A549 (cell line): Measurements from ENCODE around the gene TFAP2C. TPM values are rescaled to one million over a fixed set of nuclear protein-coding genes. Genes with fewer than 3 reads are reported as not detected.

Experiments
- ATAC-seq, 2 experiments: fragments of 200-7000 bp in 1 of 2; fragments of >200 bp in 1 of 2; cut with Nextera tagmentation in 1 of 2; cut with Tn5 transposase in 1 of 2; 3 replicates each; pipeline versions ENCODE4 v1.8.0 to v1.9.1; 2018 to 2020; ENCODE audit warnings: mild to moderate bottlenecking in 1 of 2, moderate library complexity in 1 of 2
- CTCF ChIA-PET: fragments of 300-600 bp; sonication (Branson Sonifier 250); formaldehyde crosslinking; extraction: SDS; loops from one replicate; lab custom pipeline; 2021; ENCODE audit warnings: antibody characterized with exemption, inconsistent platforms; lab: Yijun Ruan, JAX
- POLR2A ChIA-PET: fragments of 350-600 bp; formaldehyde crosslinking; extraction: SDS; loops from one replicate; lab custom pipeline; 2021; ENCODE audit warnings: antibody characterized with exemption, inconsistent platforms; lab: Yijun Ruan, JAX
- DNase-seq, 2 experiments: peaks; one replicate each; pipeline versions ENCODE4 v3.0.0 to v3.0.0-alpha.2; 2011 to 2016; ENCODE audit warnings: low read depth in 1 of 2, low spot score in 1 of 2
- FAIRE-seq: peaks from 2 replicates; lab custom pipeline; 2011; peaks lifted over from hg19 to GRCh38; lab: Jason Lieb, UNC
- H3K27ac ChIP-seq, 2 experiments: fragments of >200 bp; sonication (Bioruptor Twin); formaldehyde crosslinking; 3 replicates each; pipeline ENCODE4 v1.5.1; 2016 to 2017
- H3K4me1 ChIP-seq: fragments of >200 bp; sonication (Bioruptor Twin); formaldehyde crosslinking; 3 replicates; pipeline ENCODE4 v1.6.1; 2016
- H3K4me2 ChIP-seq: fragments of >200 bp; sonication (Bioruptor Twin); formaldehyde crosslinking; 3 replicates; pipeline ENCODE4 v1.6.1; 2016
- H3K4me3 ChIP-seq: fragments of >200 bp; sonication (Bioruptor Twin); formaldehyde crosslinking; 3 replicates; pipeline ENCODE4 v1.5.1; 2016
- H3K9me3 ChIP-seq: fragments of >200 bp; sonication (Bioruptor Twin); formaldehyde crosslinking; 3 replicates; pipeline ENCODE4 v1.6.1; 2016
- ATOH8 ChIP-seq: fragments of 250-450 bp; sonication (Bioruptor Pico); IDR thresholded peaks from 2 replicates; pipeline ENCODE4 v1.5.0; 2020; ENCODE audit warnings: low read depth, mild to moderate bottlenecking, moderate library complexity
- BCL3 ChIP-seq: fragments of >200 bp; sonication (Bioruptor Twin); formaldehyde crosslinking; IDR thresholded peaks from 3 replicates; pipeline ENCODE4 v1.6.1; 2016
- CHD2 ChIP-seq: fragments of 150-350 bp; IDR thresholded peaks from 2 replicates; pipeline ENCODE4 v1.6.1; 2014; ENCODE audit warnings: low read length; ENCODE audit not compliant: partially characterized antibody
- CHD4 ChIP-seq: fragments of 200-600 bp; sonication (generic); IDR thresholded peaks from 2 replicates; pipeline ENCODE4 v1.6.1; 2016; ENCODE audit warnings: antibody characterized with exemption, mild to moderate bottlenecking, borderline replicate concordance
- CTCF ChIP-seq: fragments of >200 bp; sonication (Bioruptor Twin); formaldehyde crosslinking; IDR thresholded peaks from 3 replicates; pipeline ENCODE4 v1.5.1; 2016
- ELK1 ChIP-seq: fragments of 150-350 bp; IDR thresholded peaks from 2 replicates; pipeline ENCODE4 v1.6.1; 2014; ENCODE audit warnings: low read depth, mild to moderate bottlenecking, low read length
- EP300 ChIP-seq, 2 experiments: fragments of >200 bp; sonication (Bioruptor Twin); formaldehyde crosslinking; IDR thresholded peaks; 2 replicates in 1 of 2; 3 replicates in 1 of 2; pipeline ENCODE4 v1.6.1; 2016 to 2017
- ESRRA ChIP-seq: fragments of 150-350 bp; IDR thresholded peaks from 2 replicates; pipeline ENCODE4 v1.6.1; 2014; ENCODE audit warnings: mild to moderate bottlenecking, low read length, borderline replicate concordance
- FOSL2 ChIP-seq, 2 experiments: fragments of 450-650 bp in 1 of 2; fragments of >200 bp in 1 of 2; sonication (Bioruptor Twin) in 1 of 2; formaldehyde crosslinking; IDR thresholded peaks; 2 replicates each; pipeline versions ENCODE4 v1.5.0 to v1.6.1; 2016 to 2020; ENCODE audit warnings: mild to moderate bottlenecking in 1 of 2, moderate library complexity in 1 of 2
- HES2 ChIP-seq: fragments of >200 bp; sonication (Bioruptor Twin); formaldehyde crosslinking; IDR thresholded peaks from 2 replicates; pipeline ENCODE4 v1.6.1; 2016
- HOXB5 ChIP-seq: fragments of 250-450 bp; sonication (Bioruptor Pico); IDR thresholded peaks from 2 replicates; pipeline ENCODE4 v1.5.0; 2020; ENCODE audit warnings: mild to moderate bottlenecking, moderate library complexity
- KDM5A ChIP-seq: fragments of 200-600 bp; sonication (generic); IDR thresholded peaks from 2 replicates; pipeline ENCODE4 v1.6.1; 2016; ENCODE audit warnings: antibody characterized with exemption, mild to moderate bottlenecking
- NFE2L2 ChIP-seq: fragments of 150-350 bp; conservative IDR thresholded peaks from 2 replicates; pipeline ENCODE4 v1.6.1; 2014; ENCODE audit warnings: low read length
- PBX3 ChIP-seq: IDR thresholded peaks from 2 replicates; pipeline ENCODE4 v1.6.1; 2012
- POLR2A ChIP-seq: IDR thresholded peaks from 2 replicates; pipeline ENCODE4 v1.6.1; 2012; ENCODE audit warnings: mild to moderate bottlenecking, low read length
- RCOR1 ChIP-seq: fragments of 150-350 bp; IDR thresholded peaks from 2 replicates; pipeline ENCODE4 v1.6.1; 2014; ENCODE audit warnings: antibody characterized with exemption, low read length, low read depth
- REST ChIP-seq: fragments of 200-600 bp; sonication (generic); IDR thresholded peaks from 2 replicates; pipeline ENCODE4 v1.6.1; 2016; ENCODE audit warnings: antibody characterized with exemption, mild to moderate bottlenecking, moderate library complexity
- RNF2 ChIP-seq: fragments of 200-600 bp; sonication (generic); IDR thresholded peaks from 2 replicates; pipeline ENCODE4 v1.6.1; 2016; ENCODE audit warnings: low read depth, mild to moderate bottlenecking, antibody characterized with exemption, moderate library complexity, borderline replicate concordance
- SMC3 ChIP-seq: fragments of >200 bp; sonication (Bioruptor Twin); formaldehyde crosslinking; IDR thresholded peaks from 3 replicates; pipeline ENCODE4 v1.6.1; 2018; ENCODE audit warnings: inconsistent platforms
- whole genome bisulfite sequencing: methylation state at CpG from one replicate; pipeline ENCODE4 v1.1.6; 2017; ENCODE audit errors: missing lambda C conversion rate; 5-methylcytosine and 5-hydroxymethylcytosine counted together
- polyA plus RNA-seq, 4 experiments: library from polyadenylated mRNA; depleted of rRNA in 3 of 4; stranded (reverse); fragments of >200 nt; fragmentation: RNase III in 1 of 4; extraction: RNeasy Plus Mini Kit Qiagen cat#74134 plus additional on column Dnase treatment in 1 of 4; gene quantifications; 2 replicates in 3 of 4; 3 replicates in 1 of 4; pipeline ENCODE4 v1.2.3, GENCODE V29; 2011 to 2017

The TFAP2C gene
- polyA plus RNA-seq, 2 of the 4 experiments (the other 2 are of a cell fraction), result 9.6 to 14.2 TPM

- no peak for TF ChIP-seq ATOH8 (CRISPR knock-in tag)
These were observed 47.6 kb downstream of the TFAP2C start (continued) for GRCh38 chr20:56676679-56677078.

GRCh38 chr20:56683077-56683865 lies 54.2 kb downstream of the TFAP2C start:
- ATAC-seq (no peak), DNase-seq (no peak)
- Histone ChIP-seq H3K4me1 (no peaks in the 10 kb centered on the region), H3K9me3 (no peaks in the 10 kb centered on the region), H3K4me3 (no peak overlapping the region)
- CTCF ChIA-PET, result interaction anchor here (0.6 to 0.9 kb wide), 3 partner anchors 15 to 267 kb away, joined by 3 read pairs; no protein-coding TSS in a partner anchor
- POLR2A ChIA-PET, result no interaction called here
- TF ChIP-seq KDM5A (no peak), ATOH8 (CRISPR knock-in tag) (no peak), POLR2A (no peak), RNF2 (no peak), CHD4 (no peak), NFE2L2 (no peak), ESRRA (no peak), ELK1 (no peak)
- TF ChIP-seq, all 56 proteins: peak for 0
- Histone ChIP-seq H3K4me2 (no peak overlapping the region), H3K27ac (no peak overlapping the region)
- WGBS, result 77% methylated on average over 11 of the region's 11 CpGs
- FAIRE-seq, result no peak

GRCh38 chr20:56685879-56686278 lies 56.8 kb downstream of the TFAP2C start:
- CTCF ChIA-PET, result no interaction called here

More at GRCh38 chr20:56685879-56686278, 56.8 kb downstream of the TFAP2C start:
- POLR2A ChIA-PET, result interaction anchor here (0.6 kb wide), 1 partner anchor 189 kb away, joined by 3 read pairs; no protein-coding TSS in a partner anchor
- no peak overlapping the region for H3K4me3 ChIP-seq
- 79% methylated on average over 16 of the region's 16 CpGs for WGBS
- FAIRE-seq, result no peak
- no peak for ATAC-seq
- 0 out of 3 replicates have a peak, but pooled peaks cover 6% of the 10 kb centered on the region for H3K4me1 ChIP-seq
- H3K4me2 ChIP-seq, result no peak overlapping the region
- no peak for DNase-seq
- no peaks in the 10 kb centered on the region for H3K9me3 ChIP-seq
- no peak overlapping the region for H3K27ac ChIP-seq
- TF ChIP-seq HES2 (no peak), RNF2 (no peak), EP300 (IDR thresholded peaks at IDR 0.05) (no peak), NFE2L2 (no peak), PBX3 (no peak), POLR2A (no peak), CTCF (no peak), RCOR1 (no peak), BCL3 (no peak), FOSL2 (IDR thresholded peaks at IDR 0.05) (no peak), FOSL2 (CRISPR knock-in tag; IDR thresholded peaks at IDR 0.05) (no peak), SMC3 (no peak), HOXB5 (CRISPR knock-in tag) (no peak), CHD2 (no peak), CHD4 (no peak), REST (no peak)
- TF ChIP-seq, all 56 proteins: peak for 0
